Esophagus muscularis mucosa (tissue), 4 donors: ENCODE results near the gene HOXC9. TPM values are rescaled to one million over a fixed set of nuclear protein-coding genes. Genes with fewer than 3 reads are reported as not detected.

Source experiments
- DNase-seq: peaks from one replicate; pipeline ENCODE4 v3.0.0-alpha.2; 2017; ENCODE audit errors: extremely low spot score
- H3K27ac ChIP-seq, 4 donors: fragments of 200-600 bp; sonication (generic); replicated peaks in 1 of 4; 1 replicate in 3 of 4; 2 replicates in 1 of 4; pipeline ENCODE4 v1.5.1; 2016 to 2019; ENCODE audit warnings: mild to moderate bottlenecking in 1 of 4
- H3K27me3 ChIP-seq, 4 donors: fragments of 200-600 bp; sonication (generic); one replicate each; pipeline versions ENCODE4 v1.5.1 to v1.6.0; 2016 to 2019
- H3K36me3 ChIP-seq, 4 donors: fragments of 200-600 bp; sonication (generic); one replicate each; pipeline ENCODE4 v1.5.1; 2016 to 2019
- H3K4me1 ChIP-seq, 4 donors: fragments of 200-600 bp; sonication (generic); one replicate each; pipeline ENCODE4 v1.5.1; 2016 to 2019
- H3K4me3 ChIP-seq, 4 donors: fragments of 200-600 bp; sonication (generic); 1 replicate in 2 of 4; 2 replicates in 2 of 4; pipeline ENCODE4 v1.5.1; 2016 to 2019; ENCODE audit warnings: mild to moderate bottlenecking in 4 of 4, moderate library complexity in 1 of 4
- H3K9me3 ChIP-seq, 4 donors: fragments of 200-600 bp; sonication (generic); 1 replicate in 3 of 4; 2 replicates in 1 of 4; pipeline ENCODE4 v1.5.1; 2016 to 2019
- EP300 ChIP-seq: sonication (generic); formaldehyde crosslinking; IDR thresholded peaks from one replicate; pipeline ENCODE4 v1.6.1; 2017; ENCODE audit warnings: antibody characterized with exemption
- POLR2A ChIP-seq: fragments of 450-650 bp; IDR thresholded peaks from one replicate; pipeline ENCODE4 v1.6.1; 2017; ENCODE audit warnings: antibody characterized with exemption, moderate library complexity, mild to moderate bottlenecking, low read depth
- POLR2AphosphoS5 ChIP-seq, 2 donors: sonication (generic); formaldehyde crosslinking; IDR thresholded peaks; one replicate each; pipeline ENCODE4 v1.6.1; 2017; ENCODE audit warnings: antibody characterized with exemption in 2 of 2
- WGBS: methylation state at CpG from one replicate; pipeline ENCODE4 v1.1.5; 2018; 5-methylcytosine and 5-hydroxymethylcytosine counted together
- intact Hi-C: fragments of 100-400 bp; cut with DNase I; formaldehyde crosslinking; loops from one replicate; pipeline ENCODE4 v1.15.1; 2023
- total RNA-seq, 4 donors: library from RNA; depleted of rRNA; stranded (reverse); fragments of >200 nt; gene quantifications; one replicate each; pipeline versions ENCODE4 v1.1.0 to v1.2.1, GENCODE V29; 2016
- TF ChIP-seq, protein P1 (sequence below), 3 experiments: fragments of 200-600 bp in 2 of 3; fragments of 450-650 bp in 1 of 3; sonication (generic) in 2 of 3; IDR thresholded peaks; one replicate each; pipeline ENCODE4 v1.5.1; 2017 to 2019; ENCODE audit warnings: antibody characterized with exemption in 3 of 3, mild to moderate bottlenecking in 2 of 3, moderate library complexity in 1 of 3

HOXC9 gene
- total RNA-seq, 4 donors from 2014 or later: not detected

DNA sequence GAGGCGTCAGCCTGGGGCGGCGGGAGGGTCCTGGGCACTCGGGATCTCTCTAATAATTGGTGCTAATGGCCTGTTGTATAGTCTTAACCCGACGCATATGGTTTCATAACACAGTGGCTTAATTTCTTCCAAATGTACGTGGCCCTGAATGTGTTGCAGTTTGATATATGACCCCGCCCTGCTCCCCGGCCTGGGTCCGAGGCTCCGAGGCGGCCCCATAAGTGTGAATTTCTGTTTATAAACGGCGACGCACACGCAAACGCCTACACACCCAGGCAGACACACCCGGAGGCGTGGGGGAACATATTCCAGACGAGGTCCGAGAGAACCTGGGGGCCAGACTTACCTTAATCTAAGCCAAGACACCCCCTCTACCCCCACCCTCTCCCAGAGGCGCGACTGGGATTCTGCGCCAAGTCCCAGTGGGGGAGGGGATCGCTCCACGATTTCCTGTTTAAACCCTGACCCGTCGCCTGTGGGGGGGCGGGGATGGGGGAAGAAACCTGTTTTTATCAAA, 18.6 kb downstream of the HOXC9 start:
- H3K4me1 ChIP-seq: peaks cover 22 to 57% (median 44%) of the 10 kb centered on the region in 4 donors
- H3K4me3 ChIP-seq: peak overlapping the region; percentile 48 to 62 (median 53)
- TF ChIP-seq POLR2AphosphoS5 (IDR thresholded peaks at IDR 0.05): no peak
- no peak for TF ChIP-seq POLR2A
- TF ChIP-seq EP300: no peak
- TF ChIP-seq, protein P1, sequence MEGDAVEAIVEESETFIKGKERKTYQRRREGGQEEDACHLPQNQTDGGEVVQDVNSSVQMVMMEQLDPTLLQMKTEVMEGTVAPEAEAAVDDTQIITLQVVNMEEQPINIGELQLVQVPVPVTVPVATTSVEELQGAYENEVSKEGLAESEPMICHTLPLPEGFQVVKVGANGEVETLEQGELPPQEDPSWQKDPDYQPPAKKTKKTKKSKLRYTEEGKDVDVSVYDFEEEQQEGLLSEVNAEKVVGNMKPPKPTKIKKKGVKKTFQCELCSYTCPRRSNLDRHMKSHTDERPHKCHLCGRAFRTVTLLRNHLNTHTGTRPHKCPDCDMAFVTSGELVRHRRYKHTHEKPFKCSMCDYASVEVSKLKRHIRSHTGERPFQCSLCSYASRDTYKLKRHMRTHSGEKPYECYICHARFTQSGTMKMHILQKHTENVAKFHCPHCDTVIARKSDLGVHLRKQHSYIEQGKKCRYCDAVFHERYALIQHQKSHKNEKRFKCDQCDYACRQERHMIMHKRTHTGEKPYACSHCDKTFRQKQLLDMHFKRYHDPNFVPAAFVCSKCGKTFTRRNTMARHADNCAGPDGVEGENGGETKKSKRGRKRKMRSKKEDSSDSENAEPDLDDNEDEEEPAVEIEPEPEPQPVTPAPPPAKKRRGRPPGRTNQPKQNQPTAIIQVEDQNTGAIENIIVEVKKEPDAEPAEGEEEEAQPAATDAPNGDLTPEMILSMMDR (IDR thresholded peaks at IDR 0.05): no peak
- WGBS: 37% methylated on average over 29 of the region's 29 CpGs
- intact Hi-C loops: loop anchor here (10.0 kb wide), 1 partner anchor 346 kb away; the partner anchor contains the start of gene GPR84
- H3K27ac ChIP-seq: peak overlapping the region in 3 of 4 donors; percentile 22 to 61 (median 36)
- no peak for DNase-seq
- H3K36me3 ChIP-seq: no peaks in the 10 kb centered on the region
- H3K27me3 ChIP-seq: peaks cover 0 to 100% (median 52%) of the 10 kb centered on the region in 4 donors
- H3K9me3 ChIP-seq: no peaks in the 10 kb centered on the region

DNA sequence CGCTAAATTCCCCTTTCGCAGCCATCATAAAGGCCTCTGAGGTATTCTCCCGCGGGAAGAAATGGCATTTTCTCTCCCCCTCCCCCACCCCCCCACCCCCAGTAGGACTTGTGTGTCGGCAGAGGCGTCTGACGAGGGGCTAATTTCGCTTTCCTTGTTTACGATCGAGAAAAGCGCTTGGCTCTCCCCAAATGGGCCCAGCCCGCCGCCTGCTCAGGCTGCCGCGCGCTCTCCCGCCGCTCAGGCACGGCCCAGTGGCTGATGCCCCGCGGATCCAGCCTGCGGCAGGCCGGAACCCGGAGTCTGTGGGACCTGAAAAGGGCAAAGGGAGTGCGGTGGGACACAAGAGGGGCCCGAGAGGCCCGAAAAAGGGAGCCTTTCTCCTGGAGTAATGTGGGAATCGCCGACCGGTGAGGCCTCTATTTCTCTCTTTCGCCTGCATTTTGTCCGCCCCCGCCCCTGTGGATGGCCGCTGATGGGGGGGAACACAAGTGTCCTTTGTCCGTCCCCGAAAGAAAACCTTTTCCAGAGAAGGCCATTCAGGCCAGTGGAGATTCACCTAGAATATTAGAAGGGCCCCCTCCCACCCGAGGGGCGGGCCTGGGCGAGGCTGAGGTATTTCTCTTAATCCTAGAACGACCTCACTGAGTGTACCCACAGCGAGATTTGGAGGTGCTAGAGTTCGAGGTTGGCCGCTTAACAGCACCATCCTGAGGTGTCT, 19.3 kb downstream of the HOXC9 start:
- Histone ChIP-seq H3K4me3 (peak overlapping the region in 3 of 4 donors; percentile 24 to 56 (median 48)), H3K36me3 (no peaks in the 10 kb centered on the region), H3K27ac (peak overlapping the region in 1 of 4 donors; percentile 23), H3K4me1 (peaks cover 22 to 54% (median 42%) of the 10 kb centered on the region in 4 donors), H3K27me3 (peaks cover 0 to 100% (median 54%) of the 10 kb centered on the region in 4 donors), H3K9me3 (no peaks in the 10 kb centered on the region)
- WGBS: 54% methylated on average over 34 of the region's 43 CpGs
- TF ChIP-seq, protein P1 (IDR thresholded peaks at IDR 0.05): no peak
- TF ChIP-seq POLR2A (no peak), EP300 (no peak), POLR2AphosphoS5 (IDR thresholded peaks at IDR 0.05) (no peak)
- DNase-seq: no peak
- intact Hi-C loops: loop anchor here (10.0 kb wide), 1 partner anchor 346 kb away; the partner anchor contains the start of gene GPR84

GRCh38 chr12:54019924-54020590, 20.1 kb downstream of the HOXC9 start:
- Histone ChIP-seq H3K9me3 (no peaks in the 10 kb centered on the region), H3K4me3 (no peak overlapping the region), H3K36me3 (no peaks in the 10 kb centered on the region), H3K27ac (peak overlapping the region in 1 of 4 donors; percentile 23), H3K27me3 (peaks cover 0 to 100% (median 53%) of the 10 kb centered on the region in 4 donors), H3K4me1 (peaks cover 16 to 46% (median 36%) of the 10 kb centered on the region in 4 donors)
- TF ChIP-seq POLR2AphosphoS5 (IDR thresholded peaks at IDR 0.05): no peak
- TF ChIP-seq, protein P1 (IDR thresholded peaks at IDR 0.05): no peak
- no peak for TF ChIP-seq EP300
- TF ChIP-seq POLR2A: no peak
- no peak for DNase-seq
- WGBS: 53% methylated on average over 8 of the region's 10 CpGs
- intact Hi-C loops: loop anchor here (10.0 kb wide), 1 partner anchor 345 kb away; the partner anchor contains the start of gene GPR84

DNA sequence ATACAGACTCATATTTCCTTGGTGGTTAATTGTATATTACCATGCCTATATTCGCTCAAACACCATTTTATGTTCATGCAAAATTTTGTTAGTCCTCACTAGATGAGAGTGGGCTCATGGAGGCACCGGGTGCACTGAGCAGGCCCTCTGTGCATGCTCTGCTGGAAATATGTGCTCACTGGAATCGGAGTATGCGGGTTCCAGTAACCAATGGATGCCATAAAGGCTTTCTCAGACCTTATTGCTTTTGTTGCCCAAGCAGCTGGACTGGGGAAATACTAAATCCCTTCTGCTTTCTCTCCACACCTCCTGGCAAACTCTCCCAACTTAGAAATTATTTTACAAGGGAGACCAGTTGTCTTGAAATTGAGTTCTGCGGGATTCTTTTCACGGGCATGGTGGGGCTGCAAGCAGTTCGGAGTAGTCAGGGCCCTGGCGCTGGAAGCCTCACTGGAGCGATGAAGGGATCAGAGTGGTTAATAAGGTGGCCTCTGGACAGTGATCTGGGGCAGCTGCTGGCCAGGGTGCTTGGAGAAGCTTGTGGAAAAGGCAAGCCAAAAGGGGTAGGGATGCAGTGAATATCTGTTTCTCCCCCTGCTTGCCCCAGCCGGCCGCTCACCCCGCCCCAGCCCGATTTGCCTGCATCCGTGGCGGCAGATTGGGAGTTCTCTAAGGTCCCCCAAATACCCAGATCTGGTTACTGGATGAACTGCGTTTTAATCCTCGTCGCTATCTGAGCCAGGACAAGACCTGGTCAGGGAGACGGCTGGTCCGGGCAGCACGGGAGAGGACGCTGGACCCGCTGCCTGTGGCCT, 20.8 kb downstream of the HOXC9 start:
- Histone ChIP-seq H3K36me3 (no peaks in the 10 kb centered on the region), H3K4me3 (no peak overlapping the region), H3K4me1 (peaks cover 16 to 43% (median 36%) of the 10 kb centered on the region in 4 donors), H3K27ac (no peak overlapping the region), H3K9me3 (no peaks in the 10 kb centered on the region), H3K27me3 (peaks cover 0 to 100% (median 52%) of the 10 kb centered on the region in 4 donors)
- WGBS: 84% methylated on average over 22 of the region's 23 CpGs
- DNase-seq: no peak
- intact Hi-C loops: no loop called here
- TF ChIP-seq EP300 (no peak), POLR2A (no peak), POLR2AphosphoS5 (IDR thresholded peaks at IDR 0.05) (no peak)
- TF ChIP-seq, protein P1 (IDR thresholded peaks at IDR 0.05): no peak
